ENCODE results near the gene PEX5L. TPM values are rescaled to one million over a fixed set of nuclear protein-coding genes. Genes with fewer than 3 reads are reported as not detected.

PEX5L gene
- total and polyA plus RNA-seq, 8 donors, result 0.08 to 2.4 TPM; not detected in 6

- intact Hi-C loops (cut with DNase I; ENCODE audit: low total_unique reads), result no loop called here
- H3K9me3 ChIP-seq, result no peaks in the 10 kb centered on the region
- H3K27me3 ChIP-seq, result no peaks in the 10 kb centered on the region
- H3K4me1 ChIP-seq, result no peaks in the 10 kb centered on the region
- TF ChIP-seq POLR2AphosphoS5 (IDR thresholded peaks at IDR 0.05), result no peak
- TF ChIP-seq EP300 (IDR thresholded peaks at IDR 0.05), result no peak
- TF ChIP-seq POLR2A (IDR thresholded peaks at IDR 0.05), result no peak
- TF ChIP-seq CTCF (IDR thresholded peaks at IDR 0.05), result no peak
- H3K4me3 ChIP-seq, result no peak overlapping the region
- WGBS, 5 donors, result 71 to 90% (median 74%) methylated on average over 9 of the region's 9 CpGs
- no peak overlapping the region for H3K27ac ChIP-seq
- no peak for DNase-seq
- no peaks in the 10 kb centered on the region for H3K36me3 ChIP-seq
Measured at GRCh38 chr3:179958759-179959158, 78.0 kb downstream of the PEX5L start.

DNA sequence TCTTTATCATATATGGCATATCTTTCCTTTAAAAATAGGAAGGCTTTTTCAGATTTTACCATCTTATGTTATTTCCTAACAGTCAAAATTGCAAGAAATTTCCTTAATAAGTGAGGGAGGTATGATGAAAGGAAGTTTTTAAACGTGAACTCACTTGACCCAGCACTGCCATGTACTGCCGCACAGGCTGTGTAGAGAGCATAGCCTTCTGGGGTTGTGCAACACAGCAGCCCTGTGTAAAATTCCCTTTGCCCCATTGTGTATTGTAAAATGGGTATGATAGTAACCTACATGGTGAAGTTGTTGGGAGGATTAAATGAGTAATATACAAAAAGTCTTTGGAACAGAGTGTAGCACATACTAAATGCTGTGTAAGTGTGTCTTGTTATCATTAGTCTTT lies 78.6 kb downstream of the PEX5L start:
- 61 to 81% (median 73%) methylated on average over 2 of the region's 2 CpGs for WGBS, 5 donors
- intact Hi-C loops (cut with DNase I; ENCODE audit: low total_unique reads), result no loop called here
- Histone ChIP-seq H3K27ac (no peak overlapping the region), H3K27me3 (no peaks in the 10 kb centered on the region), H3K4me1 (no peaks in the 10 kb centered on the region), H3K9me3 (no peaks in the 10 kb centered on the region), H3K36me3 (no peaks in the 10 kb centered on the region), H3K4me3 (no peak overlapping the region)
- no peak for DNase-seq
- no peak for TF ChIP-seq EP300 (IDR thresholded peaks at IDR 0.05)
- no peak for TF ChIP-seq POLR2AphosphoS5 (IDR thresholded peaks at IDR 0.05)
- no peak for TF ChIP-seq POLR2A (IDR thresholded peaks at IDR 0.05)
- no peak for TF ChIP-seq CTCF (IDR thresholded peaks at IDR 0.05)

GRCh38 chr3:179957264-179957845 lies 79.4 kb downstream of the PEX5L start:
- 29 to 70% (median 34%) methylated on average over 2 of the region's 2 CpGs for WGBS, 5 donors
- H3K4me1 ChIP-seq, result no peaks in the 10 kb centered on the region
- intact Hi-C loops (cut with DNase I; ENCODE audit: low total_unique reads), result no loop called here
- TF ChIP-seq CTCF (IDR thresholded peaks at IDR 0.05), result no peak
- TF ChIP-seq POLR2AphosphoS5 (IDR thresholded peaks at IDR 0.05), result no peak
- no peak for TF ChIP-seq POLR2A (IDR thresholded peaks at IDR 0.05)
- TF ChIP-seq EP300 (IDR thresholded peaks at IDR 0.05), result no peak
- H3K9me3 ChIP-seq, result no peaks in the 10 kb centered on the region
- H3K4me3 ChIP-seq, result no peak overlapping the region
- no peaks in the 10 kb centered on the region for H3K27me3 ChIP-seq
- peak in 1 of 2 donors; percentile 8 for DNase-seq
- no peaks in the 10 kb centered on the region for H3K36me3 ChIP-seq
- H3K27ac ChIP-seq, result no peak overlapping the region

DNA sequence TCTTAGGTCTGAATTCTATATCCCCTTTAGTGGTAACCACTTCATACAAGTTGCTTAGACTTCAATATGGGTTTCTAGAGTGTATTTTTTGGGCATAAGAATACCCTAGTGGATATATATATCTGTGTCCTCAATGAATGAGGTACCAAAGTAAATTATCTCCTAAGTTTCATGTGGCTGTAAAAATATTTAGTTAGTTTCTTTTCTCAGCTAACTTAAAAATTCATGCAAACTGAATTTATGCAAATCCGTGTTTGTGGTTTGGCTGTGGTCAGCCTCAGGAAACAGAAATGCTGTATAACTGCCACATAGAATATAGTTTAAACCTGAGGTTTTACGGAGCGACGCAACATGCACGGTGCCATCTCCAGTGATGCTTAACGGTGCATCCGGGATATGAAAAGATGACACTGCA lies 80.3 kb downstream of the PEX5L start:
- H3K4me3 ChIP-seq, result no peak overlapping the region
- H3K9me3 ChIP-seq, result no peaks in the 10 kb centered on the region
- H3K27ac ChIP-seq, result no peak overlapping the region
- H3K36me3 ChIP-seq, result no peaks in the 10 kb centered on the region
- no peaks in the 10 kb centered on the region for H3K4me1 ChIP-seq
- WGBS, 5 donors, result 69 to 86% (median 83%) methylated on average over 7 of the region's 7 CpGs
- intact Hi-C loops (cut with DNase I; ENCODE audit: low total_unique reads), result no loop called here
- no peaks in the 10 kb centered on the region for H3K27me3 ChIP-seq
- TF ChIP-seq CTCF (IDR thresholded peaks at IDR 0.05), result no peak
- TF ChIP-seq POLR2A (IDR thresholded peaks at IDR 0.05), result no peak
- TF ChIP-seq POLR2AphosphoS5 (IDR thresholded peaks at IDR 0.05), result no peak
- TF ChIP-seq EP300 (IDR thresholded peaks at IDR 0.05), result no peak
- peak in 1 of 2 donors; percentile 14 for DNase-seq

Data from stomach (tissue), 9 donors.